Stimulated activated CD4-positive, alpha-beta T cell treated with anti-CD3 and anti-CD28 coated beads, Interleukin-1b, Interleukin-23, amount 100 ng/mL, for 48 hours (primary cell): ENCODE results near the gene ILF3.

ENCODE experiments used
- DNase-seq: peaks from one replicate; pipeline ENCODE4 v3.0.0-alpha.2; 2020

The ILF3 gene

GRCh38 chr19:10701955-10702525, 47.9 kb downstream of the ILF3 start:
- peak; percentile 25 for DNase-seq

GRCh38 chr19:10706990-10707389, 52.8 kb downstream of the ILF3 start:
- DNase-seq, result no peak

- no peak for DNase-seq
Observed at GRCh38 chr19:10707440-10707839, 53.3 kb downstream of the ILF3 start.

- DNase-seq, result no peak
Observed at GRCh38 chr19:10708291-10708690, 54.1 kb downstream of the ILF3 start.

GRCh38 chr19:10712045-10712444, 57.9 kb downstream of the ILF3 start:
- DNase-seq, result no peak

- no peak for DNase-seq
Observed at GRCh38 chr19:10712754-10713153, 58.6 kb downstream of the ILF3 start.

- DNase-seq, result no peak
Observed at GRCh38 chr19:10713317-10713716, 59.2 kb downstream of the ILF3 start.

GRCh38 chr19:10717054-10717355, 62.9 kb downstream of the ILF3 start:
- no peak for DNase-seq

- peak; percentile 98 for DNase-seq
Observed at GRCh38 chr19:10717356-10718204, 63.4 kb downstream of the ILF3 start, which contains the start of gene DNM2. DNM2 (plus strand) TSS chr19:10718079; CDS start chr19:10718243, 164 bp downstream.

- DNase-seq, result peak; percentile 50
Observed at GRCh38 chr19:10718205-10719196, 64.4 kb downstream of the ILF3 start.

GRCh38 chr19:10719466-10719961, 65.4 kb downstream of the ILF3 start:
- DNase-seq, result no peak

- no peak for DNase-seq
Observed at GRCh38 chr19:10720607-10721125, 66.5 kb downstream of the ILF3 start.

GRCh38 chr19:10723591-10723990, 69.4 kb downstream of the ILF3 start:
- DNase-seq, result no peak

- no peak for DNase-seq
Observed at GRCh38 chr19:10724573-10725071, 70.5 kb downstream of the ILF3 start.

- no peak for DNase-seq
Observed at GRCh38 chr19:10725415-10725814, 71.3 kb downstream of the ILF3 start.

GRCh38 chr19:10726268-10726667, 72.1 kb downstream of the ILF3 start:
- no peak for DNase-seq

- no peak for DNase-seq
Observed at GRCh38 chr19:10727685-10728201, 73.6 kb downstream of the ILF3 start.

- no peak for DNase-seq
Observed at GRCh38 chr19:10729411-10729810, 75.3 kb downstream of the ILF3 start.

- no peak for DNase-seq
Observed at GRCh38 chr19:10730932-10731331, 76.8 kb downstream of the ILF3 start.

GRCh38 chr19:10735741-10736140, 81.6 kb downstream of the ILF3 start:
- no peak for DNase-seq

GRCh38 chr19:10736189-10736588, 82.0 kb downstream of the ILF3 start:
- DNase-seq, result no peak

GRCh38 chr19:10736916-10737551, 82.9 kb downstream of the ILF3 start:
- DNase-seq, result no peak
